Activated naive CD4-positive, alpha-beta T cell treated with anti-CD3 and anti-CD28 coated beads, Interleukin-2, amount 10 ng/mL, durations not matched to agents 7 days and 5 days (primary cell): ENCODE measurements around the gene LTBP4.
"Not testable (repeated sequence)": the region's sequence is repeated elsewhere in the genome, so short reads cannot be mapped to it uniquely, and the experiment has no call there.

Experiments used
- CTCF ChIA-PET: fragments of 350-600 bp; sonication (Branson Sonifier 250); formaldehyde crosslinking; loops from one replicate; lab custom pipeline; 2021; ENCODE audit warnings: antibody characterized with exemption; lab: Charles Lee
- DNase-seq: peaks from one replicate; pipeline ENCODE4 v3.0.0-alpha.2; 2020
- H3K27ac Mint-ChIP-seq: one replicate; pipeline ENCODE4 v1.8.0; 2021; ENCODE audit warnings: mild to moderate bottlenecking, moderate library complexity, mixed read lengths
- H3K27me3 Mint-ChIP-seq: one replicate; pipeline ENCODE4 v1.8.0; 2021; ENCODE audit warnings: mild to moderate bottlenecking, mixed read lengths
- H3K36me3 Mint-ChIP-seq: one replicate; pipeline ENCODE4 v1.8.0; 2021; ENCODE audit warnings: mixed read lengths
- H3K4me1 Mint-ChIP-seq: one replicate; pipeline ENCODE4 v1.8.0; 2021; ENCODE audit warnings: mixed read lengths
- H3K4me3 Mint-ChIP-seq: one replicate; pipeline ENCODE4 v1.8.0; 2021; ENCODE audit warnings: mild to moderate bottlenecking, moderate library complexity, mixed read lengths
- H3K9me3 Mint-ChIP-seq: one replicate; pipeline ENCODE4 v1.8.0; 2021; ENCODE audit warnings: mixed read lengths

Gene LTBP4

DNA sequence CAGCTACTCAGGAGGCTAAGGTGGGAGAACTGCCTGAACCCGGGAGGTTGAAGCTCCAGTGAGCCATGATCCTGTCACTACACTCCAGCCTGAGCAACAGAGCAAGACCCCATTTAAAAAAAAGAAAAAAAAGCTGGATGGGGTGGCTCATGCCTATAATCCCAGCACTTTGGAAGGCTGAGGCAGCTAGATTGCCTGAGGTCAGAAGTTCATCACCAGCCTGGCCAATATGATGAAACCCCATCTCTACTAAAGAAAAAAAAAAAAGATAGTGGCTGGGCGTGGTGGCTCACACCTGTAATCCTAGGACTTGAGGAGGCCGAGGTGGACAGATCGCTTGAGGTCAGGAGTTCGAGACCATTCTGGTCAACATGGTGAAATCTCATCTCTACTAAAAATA, 15.0 kb downstream of the LTBP4 start:
- Mint-ChIP-seq H3K9me3 (no peaks in the 10 kb centered on the region), H3K27ac (no peak overlapping the region)

GRCh38 chr19:40616941-40617340, 15.8 kb downstream of the LTBP4 start:
- H3K36me3 Mint-ChIP-seq: peaks cover 24% of the 10 kb centered on the region
- peaks cover 39% of the 10 kb centered on the region for H3K4me1 Mint-ChIP-seq
- H3K9me3 Mint-ChIP-seq: no peaks in the 10 kb centered on the region
- CTCF ChIA-PET: interaction anchor here (2.9 kb wide), 1 partner anchor 18 kb away, joined by 23 read pairs; no protein-coding TSS in a partner anchor
- no peak for DNase-seq
- H3K27ac Mint-ChIP-seq: no peak overlapping the region
- no peak overlapping the region for H3K4me3 Mint-ChIP-seq
- no peaks in the 10 kb centered on the region for H3K27me3 Mint-ChIP-seq

More for the DNA sequence above, 15.0 kb downstream of the LTBP4 start:
- CTCF ChIA-PET: interaction anchor here (0.9 to 2.9 kb wide), 2 partner anchors 11 to 18 kb away, joined by 3 to 23 read pairs; no protein-coding TSS in a partner anchor
- Mint-ChIP-seq H3K4me3 (no peak overlapping the region), H3K4me1 (peaks cover 42% of the 10 kb centered on the region), H3K36me3 (peaks cover 21% of the 10 kb centered on the region), H3K27me3 (no peaks in the 10 kb centered on the region)
- no peak for DNase-seq

- H3K4me3 Mint-ChIP-seq: no peak overlapping the region
- no peaks in the 10 kb centered on the region for H3K9me3 Mint-ChIP-seq
- peaks cover 34% of the 10 kb centered on the region for H3K4me1 Mint-ChIP-seq
- H3K27me3 Mint-ChIP-seq: no peaks in the 10 kb centered on the region
- peaks cover 24% of the 10 kb centered on the region for H3K36me3 Mint-ChIP-seq
- H3K27ac Mint-ChIP-seq: no peak overlapping the region
- no peak for DNase-seq
- CTCF ChIA-PET: interaction anchor here (1.4 kb wide), 1 partner anchor 16 kb away, joined by 3 read pairs; no protein-coding TSS in a partner anchor
These were observed 16.8 kb downstream of the LTBP4 start for GRCh38 chr19:40617961-40618360.

DNA sequence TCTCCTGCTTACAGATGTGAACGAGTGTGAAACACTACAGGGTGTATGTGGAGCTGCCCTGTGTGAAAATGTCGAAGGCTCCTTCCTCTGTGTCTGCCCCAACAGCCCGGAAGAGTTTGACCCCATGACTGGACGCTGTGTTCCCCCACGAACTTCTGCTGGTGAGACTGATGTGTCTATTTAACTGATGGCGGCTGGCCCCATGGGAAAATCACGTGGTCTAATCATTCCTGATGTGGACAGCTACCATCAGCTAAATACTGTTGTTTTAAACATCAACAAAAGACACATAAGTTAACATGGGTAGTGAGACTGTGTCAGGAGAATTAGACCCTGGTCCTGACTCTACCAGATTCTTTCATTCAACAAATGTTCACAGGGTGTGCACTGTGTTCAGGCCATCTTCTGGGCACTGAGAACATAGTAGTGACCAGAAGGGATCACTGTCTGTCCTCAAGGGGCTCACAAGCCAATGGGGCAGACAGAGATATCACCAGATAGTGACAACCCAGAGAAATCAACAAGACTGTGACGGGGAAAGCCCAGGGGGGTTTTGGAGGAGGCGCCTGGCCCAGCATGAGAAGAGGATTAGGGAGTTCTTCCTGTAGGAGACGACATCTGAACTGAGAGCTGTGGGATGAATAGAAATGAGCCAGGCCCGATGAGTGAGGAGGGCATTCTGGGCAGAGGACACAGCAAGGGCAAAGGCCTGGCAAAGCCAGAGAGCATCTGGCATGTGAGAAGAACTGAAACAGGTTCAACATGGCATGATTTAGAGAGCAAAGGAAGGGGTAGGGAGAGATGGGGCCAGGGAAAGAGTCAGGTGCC, 18.4 kb downstream of the LTBP4 start:
- CTCF ChIA-PET: interaction anchor here (3.1 kb wide), 1 partner anchor 16 kb away, joined by 15 read pairs; no protein-coding TSS in a partner anchor
- Mint-ChIP-seq H3K27ac (no peak overlapping the region), H3K9me3 (no peaks in the 10 kb centered on the region), H3K36me3 (peaks cover 28% of the 10 kb centered on the region), H3K27me3 (no peaks in the 10 kb centered on the region), H3K4me1 (peaks cover 23% of the 10 kb centered on the region), H3K4me3 (no peak overlapping the region)
- no peak for DNase-seq

GRCh38 chr19:40620161-40620485, 19.0 kb downstream of the LTBP4 start:
- CTCF ChIA-PET: interaction anchor here (1.2 to 3.1 kb wide), 2 partner anchors 15 kb away, joined by 3 to 15 read pairs; no protein-coding TSS in a partner anchor
- no peak overlapping the region for H3K4me3 Mint-ChIP-seq
- H3K36me3 Mint-ChIP-seq: peaks cover 28% of the 10 kb centered on the region
- H3K27ac Mint-ChIP-seq: no peak overlapping the region
- H3K27me3 Mint-ChIP-seq: no peaks in the 10 kb centered on the region
- H3K9me3 Mint-ChIP-seq: no peaks in the 10 kb centered on the region
- H3K4me1 Mint-ChIP-seq: peaks cover 20% of the 10 kb centered on the region
- DNase-seq: no peak

DNA sequence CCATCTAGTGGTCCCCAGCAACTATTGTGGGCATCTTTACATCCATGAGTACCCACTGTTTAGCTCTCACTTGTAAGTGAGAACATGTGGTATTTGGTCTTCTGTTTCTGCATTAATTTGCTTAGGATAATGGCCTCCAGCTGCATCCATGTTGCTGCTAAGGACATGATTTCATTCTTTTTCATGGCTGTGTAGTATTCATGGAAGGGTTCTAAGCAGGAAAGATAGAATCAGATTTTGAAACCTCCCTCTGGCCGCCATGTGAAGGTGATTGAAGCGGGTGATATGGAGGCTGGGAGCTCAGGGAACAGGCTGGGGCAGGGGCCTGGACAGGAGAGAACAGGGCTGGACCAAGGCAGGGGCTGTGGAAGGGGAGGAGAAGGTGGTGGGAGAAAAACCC, 20.1 kb downstream of the LTBP4 start:
- Mint-ChIP-seq H3K36me3 (peaks cover 31% of the 10 kb centered on the region), H3K9me3 (no peaks in the 10 kb centered on the region), H3K4me1 (peaks cover 17% of the 10 kb centered on the region), H3K4me3 (no peak overlapping the region), H3K27me3 (no peaks in the 10 kb centered on the region), H3K27ac (peak overlapping the region; percentile 65)
- no peak for DNase-seq
- CTCF ChIA-PET: interaction anchor here (1.2 to 3.1 kb wide), 3 partner anchors 14 to 22 kb away, joined by 3 to 15 read pairs (median 3); no protein-coding TSS in a partner anchor

GRCh38 chr19:40621966-40622772, 21.0 kb downstream of the LTBP4 start:
- no peak for DNase-seq
- CTCF ChIA-PET: interaction anchor here (1.3 to 3.1 kb wide), 3 partner anchors 13 to 23 kb away, joined by 3 to 15 read pairs (median 4); no protein-coding TSS in a partner anchor
- peaks cover 17% of the 10 kb centered on the region for H3K4me1 Mint-ChIP-seq
- no peak overlapping the region for H3K27ac Mint-ChIP-seq
- H3K27me3 Mint-ChIP-seq: no peaks in the 10 kb centered on the region
- H3K4me3 Mint-ChIP-seq: no peak overlapping the region
- peaks cover 27% of the 10 kb centered on the region for H3K36me3 Mint-ChIP-seq
- H3K9me3 Mint-ChIP-seq: no peaks in the 10 kb centered on the region

GRCh38 chr19:40622773-40623075, 21.6 kb downstream of the LTBP4 start:
- no peak overlapping the region for H3K27ac Mint-ChIP-seq

GRCh38 chr19:40623403-40624251, 22.5 kb downstream of the LTBP4 start:
- Mint-ChIP-seq H3K27ac (no peak overlapping the region), H3K27me3 (no peaks in the 10 kb centered on the region), H3K36me3 (peaks cover 27% of the 10 kb centered on the region), H3K4me1 (peaks cover 17% of the 10 kb centered on the region), H3K9me3 (no peaks in the 10 kb centered on the region), H3K4me3 (no peak overlapping the region)
- CTCF ChIA-PET: interaction anchor here (1.9 kb wide), 1 partner anchor 11 kb away, joined by 4 read pairs; no protein-coding TSS in a partner anchor
- DNase-seq: no peak

More at GRCh38 chr19:40622773-40623075, 21.6 kb downstream of the LTBP4 start:
- no peak overlapping the region for H3K4me3 Mint-ChIP-seq
- H3K27me3 Mint-ChIP-seq: no peaks in the 10 kb centered on the region
- H3K9me3 Mint-ChIP-seq: no peaks in the 10 kb centered on the region
- DNase-seq: no peak
- CTCF ChIA-PET: interaction anchor here (1.9 kb wide), 1 partner anchor 12 kb away, joined by 4 read pairs; no protein-coding TSS in a partner anchor
- peaks cover 17% of the 10 kb centered on the region for H3K4me1 Mint-ChIP-seq
- peaks cover 27% of the 10 kb centered on the region for H3K36me3 Mint-ChIP-seq

- not testable (repeated sequence) for H3K9me3 Mint-ChIP-seq, H3K4me3 Mint-ChIP-seq, H3K27me3 Mint-ChIP-seq, DNase-seq
- Mint-ChIP-seq H3K36me3 (peaks cover 24% of the 10 kb centered on the region), H3K27ac (peak overlapping the region; percentile 33), H3K4me1 (peaks cover 17% of the 10 kb centered on the region)
- CTCF ChIA-PET: interaction anchor here (1.4 kb wide), 1 partner anchor 10 kb away, joined by 9 read pairs; no protein-coding TSS in a partner anchor
These were observed 23.4 kb downstream of the LTBP4 start for GRCh38 chr19:40624369-40625153.

GRCh38 chr19:40625406-40626120, 24.4 kb downstream of the LTBP4 start:
- no peaks in the 10 kb centered on the region for H3K9me3 Mint-ChIP-seq
- H3K36me3 Mint-ChIP-seq: peaks cover 22% of the 10 kb centered on the region
- H3K4me3 Mint-ChIP-seq: no peak overlapping the region
- no peaks in the 10 kb centered on the region for H3K27me3 Mint-ChIP-seq
- no peak for DNase-seq
- CTCF ChIA-PET: interaction anchor here (1.4 kb wide), 1 partner anchor 9 kb away, joined by 9 read pairs; no protein-coding TSS in a partner anchor
- H3K27ac Mint-ChIP-seq: peak overlapping the region; percentile 43
- H3K4me1 Mint-ChIP-seq: peaks cover 24% of the 10 kb centered on the region

- no peak overlapping the region for H3K27ac Mint-ChIP-seq
- H3K36me3 Mint-ChIP-seq: peaks cover 17% of the 10 kb centered on the region
- peaks cover 22% of the 10 kb centered on the region for H3K4me1 Mint-ChIP-seq
- DNase-seq: no peak
- H3K4me3 Mint-ChIP-seq: no peak overlapping the region
- CTCF ChIA-PET: no interaction called here
- no peaks in the 10 kb centered on the region for H3K9me3 Mint-ChIP-seq
- H3K27me3 Mint-ChIP-seq: no peaks in the 10 kb centered on the region
These were observed 25.7 kb downstream of the LTBP4 start for GRCh38 chr19:40626918-40627317.
